Measurements from ENCODE around the gene PRKCH. TPM values are rescaled to one million over a fixed set of nuclear protein-coding genes. Genes with fewer than 3 reads are reported as not detected.

Gene PRKCH
- total RNA-seq, 1 experiment from 2014 or later, result 2.7 TPM

DNA sequence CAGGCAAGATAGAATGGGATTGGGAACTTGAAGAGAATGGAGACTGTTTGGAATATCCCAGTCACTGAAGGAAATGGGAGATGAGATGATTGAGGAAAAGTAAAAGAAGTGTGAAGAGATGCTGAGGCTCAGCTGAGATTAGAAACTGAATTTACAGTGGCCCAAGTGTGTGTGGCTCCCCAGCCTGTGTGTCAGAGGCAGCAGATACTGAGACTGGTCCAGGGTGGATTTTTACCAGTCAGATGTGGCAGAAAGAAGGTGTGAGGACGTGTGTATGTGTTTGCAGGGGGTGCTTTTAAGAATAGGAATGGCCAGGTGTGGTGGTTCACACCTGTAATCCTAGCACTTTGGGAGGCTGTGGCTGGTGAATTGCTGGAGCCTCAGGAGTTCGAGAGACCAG lies 42.9 kb downstream of the PRKCH start:
- BruUV-seq (replicated peaks), result no TSS peak
- Histone ChIP-seq H3K4me3 (ENCODE audit: low read depth in 2 of 2, low read length in 2 of 2) (no peak overlapping the region), H3K4me1 (ENCODE audit: control insufficient read depth, insufficient read depth, low read length) (no peaks in the 10 kb centered on the region), H3K27ac (ENCODE audit: low read length) (no peak overlapping the region), H3K9me3 (ENCODE audit: control insufficient read depth, insufficient read depth, low read depth, low read length) (no peaks in the 10 kb centered on the region), H3K27me3 (ENCODE audit: control insufficient read depth, insufficient read depth, low read length) (no peaks in the 10 kb centered on the region), H3K36me3 (ENCODE audit: control insufficient read depth, insufficient read depth, low read length) (no peaks in the 10 kb centered on the region)
- POLR2A ChIA-PET, result no interaction called here
- intact Hi-C loops (cut with micrococcal nuclease; ENCODE audit: unreplicated experiment) (no loop called here), in situ Hi-C loops (cut with HindIII; ENCODE audit: low pct_unique_long_range_greater_than_20kb, low sequenced_read_pairs) (no loop called here)
- no peak for DNase-seq (ENCODE audit: low read depth, low spot score)
- no peak for TF ChIP-seq POLR2AphosphoS5 (IDR thresholded peaks at IDR 0.05; ENCODE audit: low read depth, low read length)
- TF ChIP-seq, protein P1, sequence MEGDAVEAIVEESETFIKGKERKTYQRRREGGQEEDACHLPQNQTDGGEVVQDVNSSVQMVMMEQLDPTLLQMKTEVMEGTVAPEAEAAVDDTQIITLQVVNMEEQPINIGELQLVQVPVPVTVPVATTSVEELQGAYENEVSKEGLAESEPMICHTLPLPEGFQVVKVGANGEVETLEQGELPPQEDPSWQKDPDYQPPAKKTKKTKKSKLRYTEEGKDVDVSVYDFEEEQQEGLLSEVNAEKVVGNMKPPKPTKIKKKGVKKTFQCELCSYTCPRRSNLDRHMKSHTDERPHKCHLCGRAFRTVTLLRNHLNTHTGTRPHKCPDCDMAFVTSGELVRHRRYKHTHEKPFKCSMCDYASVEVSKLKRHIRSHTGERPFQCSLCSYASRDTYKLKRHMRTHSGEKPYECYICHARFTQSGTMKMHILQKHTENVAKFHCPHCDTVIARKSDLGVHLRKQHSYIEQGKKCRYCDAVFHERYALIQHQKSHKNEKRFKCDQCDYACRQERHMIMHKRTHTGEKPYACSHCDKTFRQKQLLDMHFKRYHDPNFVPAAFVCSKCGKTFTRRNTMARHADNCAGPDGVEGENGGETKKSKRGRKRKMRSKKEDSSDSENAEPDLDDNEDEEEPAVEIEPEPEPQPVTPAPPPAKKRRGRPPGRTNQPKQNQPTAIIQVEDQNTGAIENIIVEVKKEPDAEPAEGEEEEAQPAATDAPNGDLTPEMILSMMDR (IDR thresholded peaks at IDR 0.05), result no peak
- ATAC-seq, result no peak
- CTCF ChIA-PET, result no interaction called here

- no peak overlapping the region for H3K4me3 ChIP-seq (ENCODE audit: low read depth in 2 of 2, low read length in 2 of 2)
- no peaks in the 10 kb centered on the region for H3K9me3 ChIP-seq (ENCODE audit: control insufficient read depth, insufficient read depth, low read depth, low read length)
- H3K27me3 ChIP-seq (ENCODE audit: control insufficient read depth, insufficient read depth, low read length), result no peaks in the 10 kb centered on the region
- no peaks in the 10 kb centered on the region for H3K36me3 ChIP-seq (ENCODE audit: control insufficient read depth, insufficient read depth, low read length)
- CTCF ChIA-PET, result no interaction called here
- ATAC-seq (no peak), DNase-seq (ENCODE audit: low read depth, low spot score) (no peak)
- no peak overlapping the region for H3K27ac ChIP-seq (ENCODE audit: low read length)
- BruUV-seq (replicated peaks), result no TSS peak
- POLR2A ChIA-PET, result no interaction called here
- H3K4me1 ChIP-seq (ENCODE audit: control insufficient read depth, insufficient read depth, low read length), result no peaks in the 10 kb centered on the region
- intact Hi-C loops (cut with micrococcal nuclease; ENCODE audit: unreplicated experiment) (no loop called here), in situ Hi-C loops (cut with HindIII; ENCODE audit: low pct_unique_long_range_greater_than_20kb, low sequenced_read_pairs) (no loop called here)
- TF ChIP-seq TCF7L2 (IDR thresholded peaks at IDR 0.05; ENCODE audit: low read depth, low read length) (no peak), POLR2AphosphoS5 (IDR thresholded peaks at IDR 0.05; ENCODE audit: low read depth, low read length) (no peak), SIN3A (IDR thresholded peaks at IDR 0.05; ENCODE audit: borderline replicate concordance, insufficient read depth, low read depth, low read length) (no peak)
- TF ChIP-seq, protein P1 (IDR thresholded peaks at IDR 0.05), result no peak
- TF ChIP-seq, protein P2, sequence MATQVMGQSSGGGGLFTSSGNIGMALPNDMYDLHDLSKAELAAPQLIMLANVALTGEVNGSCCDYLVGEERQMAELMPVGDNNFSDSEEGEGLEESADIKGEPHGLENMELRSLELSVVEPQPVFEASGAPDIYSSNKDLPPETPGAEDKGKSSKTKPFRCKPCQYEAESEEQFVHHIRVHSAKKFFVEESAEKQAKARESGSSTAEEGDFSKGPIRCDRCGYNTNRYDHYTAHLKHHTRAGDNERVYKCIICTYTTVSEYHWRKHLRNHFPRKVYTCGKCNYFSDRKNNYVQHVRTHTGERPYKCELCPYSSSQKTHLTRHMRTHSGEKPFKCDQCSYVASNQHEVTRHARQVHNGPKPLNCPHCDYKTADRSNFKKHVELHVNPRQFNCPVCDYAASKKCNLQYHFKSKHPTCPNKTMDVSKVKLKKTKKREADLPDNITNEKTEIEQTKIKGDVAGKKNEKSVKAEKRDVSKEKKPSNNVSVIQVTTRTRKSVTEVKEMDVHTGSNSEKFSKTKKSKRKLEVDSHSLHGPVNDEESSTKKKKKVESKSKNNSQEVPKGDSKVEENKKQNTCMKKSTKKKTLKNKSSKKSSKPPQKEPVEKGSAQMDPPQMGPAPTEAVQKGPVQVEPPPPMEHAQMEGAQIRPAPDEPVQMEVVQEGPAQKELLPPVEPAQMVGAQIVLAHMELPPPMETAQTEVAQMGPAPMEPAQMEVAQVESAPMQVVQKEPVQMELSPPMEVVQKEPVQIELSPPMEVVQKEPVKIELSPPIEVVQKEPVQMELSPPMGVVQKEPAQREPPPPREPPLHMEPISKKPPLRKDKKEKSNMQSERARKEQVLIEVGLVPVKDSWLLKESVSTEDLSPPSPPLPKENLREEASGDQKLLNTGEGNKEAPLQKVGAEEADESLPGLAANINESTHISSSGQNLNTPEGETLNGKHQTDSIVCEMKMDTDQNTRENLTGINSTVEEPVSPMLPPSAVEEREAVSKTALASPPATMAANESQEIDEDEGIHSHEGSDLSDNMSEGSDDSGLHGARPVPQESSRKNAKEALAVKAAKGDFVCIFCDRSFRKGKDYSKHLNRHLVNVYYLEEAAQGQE (IDR thresholded peaks at IDR 0.05; ENCODE audit: insufficient read depth in 1 of 2, low read depth in 2 of 2, low read length in 1 of 2), result no peak
These were observed 44.4 kb downstream of the PRKCH start for GRCh38 chr14:61365667-61366212.

Measured in Panc1 (cell line).